ENCODE data around the gene SLC4A8. TPM values are rescaled to one million over a fixed set of nuclear protein-coding genes. Genes with fewer than 3 reads are reported as not detected.

The SLC4A8 gene
- total RNA-seq, 1 donor from 2014 or later: 0.14 TPM

- Histone ChIP-seq H3K9me3 (replicated peaks) (no peaks in the 10 kb centered on the region), H3K36me3 (no peaks in the 10 kb centered on the region), H3K4me1 (no peaks in the 10 kb centered on the region), H3K4me3 (no peak overlapping the region), H3K27ac (replicated peaks) (no peak overlapping the region), H3K27me3 (ENCODE audit: low read depth) (peaks cover 9% of the 10 kb centered on the region)
- TF ChIP-seq CTCF (IDR thresholded peaks at IDR 0.05; ENCODE audit: borderline replicate concordance): no peak
- intact Hi-C loops (cut with micrococcal nuclease): no loop called here
- no peak for DNase-seq
These were observed 34.0 kb downstream of the SLC4A8 start for GRCh38 chr12:51458635-51459034.

- Histone ChIP-seq H3K4me1 (no peaks in the 10 kb centered on the region), H3K4me3 (no peak overlapping the region), H3K27me3 (ENCODE audit: low read depth) (peaks cover 5% of the 10 kb centered on the region), H3K36me3 (no peaks in the 10 kb centered on the region), H3K9me3 (replicated peaks) (no peaks in the 10 kb centered on the region), H3K27ac (replicated peaks) (no peak overlapping the region)
- no peak for TF ChIP-seq CTCF (IDR thresholded peaks at IDR 0.05; ENCODE audit: borderline replicate concordance)
- no peak for DNase-seq
- intact Hi-C loops (cut with micrococcal nuclease): no loop called here
These were observed 35.9 kb downstream of the SLC4A8 start for GRCh38 chr12:51460519-51460918.

GRCh38 chr12:51465491-51465890 is 40.9 kb downstream of the SLC4A8 start:
- peaks cover 6% of the 10 kb centered on the region for H3K27me3 ChIP-seq (ENCODE audit: low read depth)
- no peak for DNase-seq
- intact Hi-C loops (cut with micrococcal nuclease): no loop called here
- H3K36me3 ChIP-seq: no peaks in the 10 kb centered on the region
- H3K4me3 ChIP-seq: no peak overlapping the region
- H3K27ac ChIP-seq (replicated peaks): no peak overlapping the region
- H3K4me1 ChIP-seq: no peaks in the 10 kb centered on the region
- no peak for TF ChIP-seq CTCF (IDR thresholded peaks at IDR 0.05; ENCODE audit: borderline replicate concordance)
- H3K9me3 ChIP-seq (replicated peaks): no peaks in the 10 kb centered on the region

GRCh38 chr12:51470116-51470515 is 45.5 kb downstream of the SLC4A8 start:
- intact Hi-C loops (cut with micrococcal nuclease): no loop called here
- no peak for DNase-seq
- no peak for TF ChIP-seq CTCF (IDR thresholded peaks at IDR 0.05; ENCODE audit: borderline replicate concordance)

GRCh38 chr12:51471111-51471864 is 46.7 kb downstream of the SLC4A8 start:
- Histone ChIP-seq H3K27me3 (ENCODE audit: low read depth) (peaks cover 14% of the 10 kb centered on the region), H3K4me3 (no peak overlapping the region), H3K27ac (replicated peaks) (no peak overlapping the region), H3K9me3 (replicated peaks) (no peaks in the 10 kb centered on the region), H3K4me1 (no peaks in the 10 kb centered on the region), H3K36me3 (no peaks in the 10 kb centered on the region)
- no peak for DNase-seq
- TF ChIP-seq CTCF (IDR thresholded peaks at IDR 0.05; ENCODE audit: borderline replicate concordance): no peak
- intact Hi-C loops (cut with micrococcal nuclease): no loop called here

More at GRCh38 chr12:51470116-51470515, 45.5 kb downstream of the SLC4A8 start:
- Histone ChIP-seq H3K27me3 (ENCODE audit: low read depth) (peaks cover 14% of the 10 kb centered on the region), H3K4me3 (no peak overlapping the region), H3K4me1 (no peaks in the 10 kb centered on the region), H3K9me3 (replicated peaks) (no peaks in the 10 kb centered on the region), H3K36me3 (no peaks in the 10 kb centered on the region), H3K27ac (replicated peaks) (no peak overlapping the region)

All from left ventricle myocardium inferior (tissue), 1 donor.